GM12878 (cell line): ENCODE measurements around the gene MAPK8. TPM values are rescaled to one million over a fixed set of nuclear protein-coding genes. Genes with fewer than 3 reads are reported as not detected.

Experiments
- ATAC-seq: fragments of 200-7000 bp; cut with Tn5 transposase; 3 replicates; pipeline ENCODE4 v1.9.1; 2020; ENCODE audit warnings: mild to moderate bottlenecking, moderate library complexity
- BruUV-seq: library from RNA; stranded (reverse); fragments of 400-500 nt; replicated peaks from 2 replicates; lab custom pipeline; 2021; lab: Mats Ljungman, UMichigan
- CTCF ChIA-PET: fragments of 300-600 bp; sonication (Branson Sonifier 250); formaldehyde crosslinking; extraction: SDS; loops from one replicate; lab custom pipeline; 2021; ENCODE audit warnings: inconsistent platforms; lab: Yijun Ruan, JAX
- POLR2A ChIA-PET: fragments of 350-600 bp; formaldehyde crosslinking; extraction: SDS; loops from one replicate; lab custom pipeline; 2021; ENCODE audit warnings: inconsistent platforms; lab: Charles Lee
- RAD21 ChIA-PET: fragments of 300-600 bp; sonication (Branson Sonifier 250); formaldehyde crosslinking; loops from one replicate; lab custom pipeline; 2023; ENCODE audit warnings: antibody characterized with exemption; ENCODE audit not compliant: unreplicated experiment; lab: Charles Lee
- SMC1A ChIA-PET: fragments of 300-600 bp; sonication (Branson Sonifier 250); formaldehyde crosslinking; loops from one replicate; lab custom pipeline; 2023; ENCODE audit not compliant: unreplicated experiment, uncharacterized antibody; lab: Charles Lee
- DNase-seq: peaks from one replicate; pipeline ENCODE4 v3.0.0-alpha.2; 2011; ENCODE audit warnings: low read depth, low spot score
- FAIRE-seq: peaks from 3 replicates; lab custom pipeline; 2011; peaks lifted over from hg19 to GRCh38; lab: Jason Lieb, UNC
- H2AFZ ChIP-seq: 2 replicates; pipeline ENCODE4 v1.6.0; 2011; ENCODE audit warnings: low read depth, low read length, control low read depth; ENCODE audit not compliant: control insufficient read depth
- H3K27ac ChIP-seq: 2 replicates; pipeline ENCODE4 v1.5.1; 2011; ENCODE audit warnings: control low read depth; ENCODE audit not compliant: control insufficient read depth, insufficient read depth
- H3K27me3 ChIP-seq, 2 experiments: replicated peaks in 1 of 2; 2 replicates each; pipeline versions ENCODE4 v1.6.0 to v1.6.1; 2011; ENCODE audit warnings: low read length in 1 of 2; ENCODE audit not compliant: control insufficient read depth in 2 of 2, insufficient read depth in 2 of 2
- H3K36me3 ChIP-seq, 2 experiments: 2 replicates each; pipeline ENCODE4 v1.5.1; 2011; ENCODE audit warnings: low read length in 1 of 2; ENCODE audit not compliant: control insufficient read depth in 2 of 2, insufficient read depth in 2 of 2
- H3K4me1 ChIP-seq: 2 replicates; pipeline ENCODE4 v1.6.1; 2011; ENCODE audit warnings: mild to moderate bottlenecking, low read length, moderate library complexity, mixed read lengths; ENCODE audit not compliant: control insufficient read depth, insufficient read depth
- H3K4me2 ChIP-seq: 2 replicates; pipeline ENCODE4 v1.6.0; 2011; ENCODE audit warnings: control low read depth; ENCODE audit not compliant: control insufficient read depth, insufficient read depth
- H3K4me3 ChIP-seq: fragments of 200-600 bp; sonication (generic); 2 replicates; pipeline ENCODE4 v1.5.1; 2016
- H3K79me2 ChIP-seq: 2 replicates; pipeline ENCODE4 v1.6.0; 2011; ENCODE audit warnings: low read length; ENCODE audit not compliant: control insufficient read depth, insufficient read depth
- H3K9ac ChIP-seq: 2 replicates; pipeline ENCODE4 v1.8.0; 2011; ENCODE audit warnings: low read length, control low read depth, mixed read lengths; ENCODE audit not compliant: control insufficient read depth, insufficient read depth
- H3K9me3 ChIP-seq: replicated peaks from 3 replicates; pipeline ENCODE4 v1.5.1; 2011; ENCODE audit warnings: mild to moderate bottlenecking, low read length; ENCODE audit not compliant: control insufficient read depth, insufficient read depth
- H4K20me1 ChIP-seq: 2 replicates; pipeline ENCODE4 v1.6.0; 2011; ENCODE audit not compliant: control insufficient read depth, insufficient read depth
- BCLAF1 ChIP-seq: fragments of 450-650 bp; IDR thresholded peaks from 2 replicates; pipeline ENCODE4 v1.6.1; 2017; ENCODE audit warnings: antibody characterized with exemption, mild to moderate bottlenecking, moderate library complexity
- CHD1 ChIP-seq: IDR thresholded peaks from 2 replicates; pipeline ENCODE4 v1.6.1; 2012; ENCODE audit warnings: low read depth, low read length, improper control_type of control experiment
- EP300 ChIP-seq, 2 experiments: fragments of 150-350 bp in 1 of 2; IDR thresholded peaks; 2 replicates each; pipeline ENCODE4 v1.6.1; 2011 to 2012; ENCODE audit warnings: low read depth in 2 of 2, low read length in 2 of 2, borderline replicate concordance in 1 of 2, improper control_type of control experiment in 1 of 2, inconsistent platforms in 1 of 2; ENCODE audit not compliant: control insufficient read depth in 1 of 2
- FOS ChIP-seq: IDR thresholded peaks from 3 replicates; pipeline ENCODE4 v1.6.1; 2011; ENCODE audit warnings: borderline replicate concordance; ENCODE audit not compliant: insufficient read length; ENCODE audit errors: extremely low read depth
- KLF5 ChIP-seq: fragments of 450-650 bp; IDR thresholded peaks from 2 replicates; pipeline ENCODE4 v1.6.1; 2014; ENCODE audit warnings: mild to moderate bottlenecking; ENCODE audit not compliant: partially characterized antibody
- NKRF ChIP-seq: fragments of 450-650 bp; conservative IDR thresholded peaks from 2 replicates; pipeline ENCODE4 v1.6.1; 2017; ENCODE audit warnings: mild to moderate bottlenecking, moderate library complexity
- PKNOX1 ChIP-seq: fragments of 450-650 bp; IDR thresholded peaks from 2 replicates; pipeline ENCODE4 v1.6.1; 2016; ENCODE audit warnings: mild to moderate bottlenecking
- RAD21 ChIP-seq: IDR thresholded peaks from 2 replicates; pipeline ENCODE4 v1.6.1; 2011; ENCODE audit warnings: mild to moderate bottlenecking, low read depth, low read length, moderate library complexity; ENCODE audit not compliant: insufficient read depth
- TCF12 ChIP-seq: IDR thresholded peaks from 2 replicates; pipeline ENCODE4 v1.6.1; 2011; ENCODE audit warnings: low read depth, mild to moderate bottlenecking, low read length
- WGBS: methylation state at CpG from one replicate; pipeline ENCODE4 v1.1.6; 2016; ENCODE audit warnings: low lambda C conversion rate; ENCODE audit not compliant: insufficient replicate concordance, insufficient coverage; ENCODE audit errors: missing lambda C conversion rate; 5-methylcytosine and 5-hydroxymethylcytosine counted together
- in situ Hi-C: fragments of 300-500 bp; cut with MboI; formaldehyde crosslinking; loops from 9 replicates; pipeline ENCODE4 v1.14.3; 2018; ENCODE audit warnings: mixed read lengths
- intact Hi-C: fragments of 100-400 bp; cut with micrococcal nuclease; formaldehyde crosslinking; loops from one replicate; pipeline ENCODE4 v1.14.2; 2022; ENCODE audit not compliant: unreplicated experiment
- polyA plus RNA-seq, 11 experiments: library from polyadenylated mRNA; depleted of rRNA in 4 of 11; unstranded in 6 of 11; stranded (reverse) in 5 of 11; fragments of >200 nt; fragmentation: Nextera tagmentation in 4 of 11; fragmentation: Illumina TruSeq in 1 of 11; extraction: Ambion mirVana in 4 of 11; extraction: Trizol in 1 of 11; gene quantifications; 1 replicate in 1 of 11; 2 replicates in 10 of 11; pipeline versions ENCODE4 v1.2.1 to v1.2.3, GENCODE V29; 2011 to 2016; ENCODE audit warnings: inconsistent platforms in 2 of 11, missing spikeins in 2 of 11, low read depth in 1 of 11
- total RNA-seq, 4 experiments: library from RNA; depleted of rRNA in 3 of 4; stranded (reverse); fragments of >200 nt in 3 of 4; fragmentation: Illumina TruSeq in 1 of 4; extraction: Trizol in 1 of 4; gene quantifications; 2 replicates each; pipeline versions ENCODE4 v1.2.1 to v1.2.3, GENCODE V29; 2013 to 2021

MAPK8 gene
- total and polyA plus RNA-seq, 10 of the 15 experiments (the other 5 are each of a cell fraction or from before 2014, with no cell fraction given): 3.9 to 102 (median 40.0) TPM

- TF ChIP-seq TCF12 (no peak), RAD21 (no peak), KLF5 (no peak), EP300 (IDR thresholded peaks at IDR 0.05; ENCODE audit: borderline replicate concordance in 1 of 2, control insufficient read depth in 1 of 2, low read depth in 2 of 2, low read length in 2 of 2) (no peak), NKRF (no peak), CHD1 (no peak)
- TF ChIP-seq, all 136 proteins: peak for 0
Measured at GRCh38 chr10:48377751-48378530, 71.5 kb downstream of the MAPK8 start (continued).

GRCh38 chr10:48378675-48379074 lies 72.2 kb downstream of the MAPK8 start:
- ChIA-PET RAD21 (interaction anchor here (0.9 kb wide), 1 partner anchor 8 kb away, joined by 3 read pairs; no protein-coding TSS in a partner anchor), SMC1A (interaction anchor here (1.3 to 1.4 kb wide), 2 partner anchors 9 to 14 kb away, joined by 3 read pairs; no protein-coding TSS in a partner anchor), POLR2A (no interaction called here), CTCF (interaction anchor here (1.0 kb wide), 1 partner anchor 9 kb away, joined by 3 read pairs; no protein-coding TSS in a partner anchor)
- in situ Hi-C loops: no loop called here
- no peaks in the 10 kb centered on the region for H3K79me2 ChIP-seq
- H4K20me1 ChIP-seq: no peaks in the 10 kb centered on the region
- H3K36me3 ChIP-seq: no peaks in the 10 kb centered on the region
- H3K9ac ChIP-seq: no peak overlapping the region
- no peaks in the 10 kb centered on the region for H3K4me1 ChIP-seq
- intact Hi-C loops: no loop called here
- H3K4me3 ChIP-seq: no peak overlapping the region
- DNase-seq (no peak), ATAC-seq (no peak), FAIRE-seq (no peak)
- no peak overlapping the region for H2AFZ ChIP-seq
- H3K27me3 ChIP-seq: no peaks in the 10 kb centered on the region
- H3K27ac ChIP-seq: no peak overlapping the region
- BruUV-seq: no TSS peak
- no peaks in the 10 kb centered on the region; the same call in 2 of the 3 replicates for H3K9me3 ChIP-seq
- H3K4me2 ChIP-seq: no peak overlapping the region
- no peak for TF ChIP-seq PKNOX1
- no peak for TF ChIP-seq FOS
- TF ChIP-seq BCLAF1: no peak
- 75% methylated on average over 3 of the region's 3 CpGs for WGBS
